ENCODE results near the gene ZDHHC11B.
"Not testable (repeated sequence)": the region's sequence is repeated elsewhere in the genome, so short reads cannot be mapped to it uniquely, and the experiment has no call there.

Gene ZDHHC11B

DNA sequence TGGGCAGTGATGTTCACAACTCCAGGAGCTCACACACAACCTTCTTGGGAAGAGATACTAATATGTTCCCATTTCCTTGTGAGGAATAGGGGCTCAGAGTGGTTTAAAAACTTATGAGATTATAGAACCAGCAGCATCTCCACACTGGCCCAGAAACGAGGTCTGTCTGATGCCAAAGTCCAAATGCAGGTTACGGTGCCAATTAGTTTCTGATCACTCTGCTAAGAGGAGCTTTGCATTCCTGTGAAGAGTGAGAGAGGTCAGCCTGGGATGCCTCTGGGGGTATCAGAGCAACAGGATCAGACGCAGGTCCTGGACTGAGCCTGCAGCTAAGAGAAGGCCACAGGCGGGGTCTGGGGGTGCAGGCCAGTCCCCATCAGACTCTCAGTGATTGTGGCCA, 61.2 kb downstream of the ZDHHC11B start:
- not testable (repeated sequence) for FAIRE-seq; DNase-seq (ENCODE audit: insufficient read length, low spot score)

DNA sequence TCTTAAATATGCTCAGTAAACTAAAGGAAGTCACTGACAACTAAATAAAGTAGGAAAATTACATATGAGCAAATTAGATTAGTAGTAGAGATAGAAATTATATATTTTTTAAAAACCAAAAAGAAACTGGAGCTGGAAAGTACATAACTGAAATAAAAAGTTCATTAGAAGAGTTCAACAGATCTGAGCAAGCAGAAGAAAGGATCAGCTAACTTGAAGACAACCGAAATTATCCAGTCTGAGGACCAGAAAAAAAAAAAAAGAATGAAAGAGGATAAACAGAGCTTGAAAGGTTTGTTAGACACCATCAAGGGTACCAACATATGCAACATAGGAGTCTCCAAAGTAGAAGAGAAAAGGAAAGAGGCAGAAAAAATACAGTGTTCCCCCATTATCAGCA, 65.2 kb downstream of the ZDHHC11B start:
- DNase-seq (ENCODE audit: insufficient read length, low spot score); FAIRE-seq: not testable (repeated sequence)

DNA sequence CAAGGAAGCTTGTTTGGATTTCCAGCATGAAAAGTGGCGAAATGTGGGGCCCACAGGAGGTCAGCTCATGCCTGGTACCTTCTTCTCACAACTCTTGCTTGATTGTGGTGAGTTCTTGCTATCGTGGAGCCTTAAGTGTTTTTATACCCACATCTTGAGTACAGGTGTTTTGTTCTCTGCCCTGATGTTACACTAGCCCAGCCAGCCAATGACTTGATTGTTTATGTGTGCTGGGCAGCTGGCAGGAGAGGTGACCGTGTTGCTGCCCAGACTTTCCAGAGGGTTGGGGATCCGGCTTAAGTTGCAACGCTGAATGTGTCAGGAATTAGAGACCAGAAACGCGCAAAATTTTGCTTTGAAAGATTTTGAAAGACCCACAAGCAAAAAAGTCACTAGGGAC, 67.4 kb downstream of the ZDHHC11B start:
- no peak for FAIRE-seq

GRCh38 chr5:716740-717139, 67.8 kb downstream of the ZDHHC11B start:
- not testable (repeated sequence) for FAIRE-seq; DNase-seq (ENCODE audit: insufficient read length, low spot score)

More for the DNA sequence above, 67.4 kb downstream of the ZDHHC11B start:
- no peak for DNase-seq (ENCODE audit: insufficient read length, low spot score)

- not testable (repeated sequence) for DNase-seq (ENCODE audit: insufficient read length, low spot score); FAIRE-seq
These were observed 68.9 kb downstream of the ZDHHC11B start for GRCh38 chr5:715636-716035.

GRCh38 chr5:714215-715118, 70.1 kb downstream of the ZDHHC11B start:
- FAIRE-seq: peak; percentile 51
- not testable (repeated sequence) for DNase-seq (ENCODE audit: insufficient read length, low spot score)

DNA sequence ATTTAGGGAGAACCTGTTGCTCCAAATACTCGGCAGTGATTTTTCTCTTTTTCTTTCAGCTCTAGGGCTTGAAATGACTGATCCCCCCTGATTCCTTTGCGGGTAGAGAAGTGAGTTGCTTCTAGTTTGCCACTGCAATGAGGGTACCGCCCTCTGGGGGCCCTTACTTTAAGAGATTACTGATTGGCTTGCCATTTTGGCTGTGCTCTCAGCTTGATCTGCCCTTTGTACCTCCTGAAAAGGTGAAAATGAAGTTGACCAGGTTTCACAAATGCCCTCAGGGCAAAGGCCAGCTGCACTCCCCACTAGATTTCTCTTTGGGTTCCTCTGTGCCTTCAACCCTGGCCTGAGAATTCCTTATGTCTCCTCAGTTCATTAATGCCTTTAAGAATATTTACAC, 70.8 kb downstream of the ZDHHC11B start:
- FAIRE-seq: not testable (repeated sequence)

GRCh38 chr5:708848-709517, 75.5 kb downstream of the ZDHHC11B start:
- DNase-seq (ENCODE audit: insufficient read length, low spot score); FAIRE-seq: not testable (repeated sequence)

More for the DNA sequence above, 70.8 kb downstream of the ZDHHC11B start:
- not testable (repeated sequence) for DNase-seq (ENCODE audit: insufficient read length, low spot score)

- not testable (repeated sequence) for DNase-seq (ENCODE audit: insufficient read length, low spot score); FAIRE-seq
These were observed 76.2 kb downstream of the ZDHHC11B start for GRCh38 chr5:708374-708773.

GRCh38 chr5:706127-706526, 78.4 kb downstream of the ZDHHC11B start:
- FAIRE-seq; DNase-seq (ENCODE audit: insufficient read length, low spot score): not testable (repeated sequence)

- DNase-seq (ENCODE audit: insufficient read length, low spot score): not testable (repeated sequence)
- FAIRE-seq: peak; percentile 98
These were observed 87.5 kb downstream of the ZDHHC11B start for GRCh38 chr5:696753-697702.

DNA sequence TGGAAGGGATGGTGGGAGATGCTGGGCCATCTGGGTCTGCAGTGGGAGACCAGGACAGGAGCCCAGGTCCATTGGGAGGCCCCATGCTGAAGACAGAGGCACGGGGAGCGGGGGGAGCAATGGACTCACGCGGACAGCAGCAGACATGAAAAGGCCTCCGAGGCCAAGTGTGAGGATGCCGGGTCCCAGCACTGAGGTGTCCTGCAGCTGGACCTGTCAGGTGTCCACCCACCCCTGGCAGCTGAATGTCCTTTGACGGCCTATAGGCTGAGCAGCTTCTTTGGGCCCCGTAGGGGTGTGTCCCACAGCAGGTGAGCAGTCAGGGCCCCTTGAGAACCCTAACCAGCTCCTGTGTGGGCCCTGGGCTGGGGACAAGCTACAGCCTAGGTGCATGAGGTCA, 88.3 kb downstream of the ZDHHC11B start:
- not testable (repeated sequence) for DNase-seq (ENCODE audit: insufficient read length, low spot score); FAIRE-seq

GRCh38 chr5:695475-695874, 89.1 kb downstream of the ZDHHC11B start:
- not testable (repeated sequence) for DNase-seq (ENCODE audit: insufficient read length, low spot score); FAIRE-seq

DNA sequence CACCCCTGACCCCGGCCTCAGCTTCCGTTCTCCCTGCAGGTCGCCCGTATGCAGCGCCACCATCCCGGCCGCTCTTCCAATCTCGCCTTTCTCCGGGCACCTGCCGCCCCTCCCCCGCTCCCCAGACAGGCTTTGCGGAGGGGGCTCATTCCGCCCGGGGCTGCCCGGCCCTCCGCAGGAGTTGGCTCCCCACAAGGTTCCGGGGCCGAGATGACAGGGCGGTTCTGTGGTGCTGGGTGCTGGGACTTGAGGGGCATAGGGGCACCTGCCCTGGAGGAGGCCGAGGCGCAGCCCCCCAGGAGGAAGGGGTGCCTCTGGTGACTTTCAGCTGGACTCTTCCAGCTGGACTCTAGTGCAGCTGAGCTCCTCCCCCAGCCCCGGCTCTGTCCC, 90.5 kb downstream of the ZDHHC11B start:
- DNase-seq (ENCODE audit: insufficient read length, low spot score); FAIRE-seq: not testable (repeated sequence)

- peak; percentile 80 for FAIRE-seq
- peak; percentile 84 for DNase-seq (ENCODE audit: insufficient read length, low spot score)
These were observed 91.1 kb downstream of the ZDHHC11B start, which contains the start of gene TPPP for GRCh38 chr5:693271-694041. Gene TPPP, minus strand, starts transcription at chr5:693352. Its CDS starts 15,292 bp downstream, at chr5:678060.

- DNase-seq (ENCODE audit: insufficient read length, low spot score); FAIRE-seq: not testable (repeated sequence)
These were observed 91.9 kb downstream of the ZDHHC11B start for GRCh38 chr5:692529-693041.

DNA sequence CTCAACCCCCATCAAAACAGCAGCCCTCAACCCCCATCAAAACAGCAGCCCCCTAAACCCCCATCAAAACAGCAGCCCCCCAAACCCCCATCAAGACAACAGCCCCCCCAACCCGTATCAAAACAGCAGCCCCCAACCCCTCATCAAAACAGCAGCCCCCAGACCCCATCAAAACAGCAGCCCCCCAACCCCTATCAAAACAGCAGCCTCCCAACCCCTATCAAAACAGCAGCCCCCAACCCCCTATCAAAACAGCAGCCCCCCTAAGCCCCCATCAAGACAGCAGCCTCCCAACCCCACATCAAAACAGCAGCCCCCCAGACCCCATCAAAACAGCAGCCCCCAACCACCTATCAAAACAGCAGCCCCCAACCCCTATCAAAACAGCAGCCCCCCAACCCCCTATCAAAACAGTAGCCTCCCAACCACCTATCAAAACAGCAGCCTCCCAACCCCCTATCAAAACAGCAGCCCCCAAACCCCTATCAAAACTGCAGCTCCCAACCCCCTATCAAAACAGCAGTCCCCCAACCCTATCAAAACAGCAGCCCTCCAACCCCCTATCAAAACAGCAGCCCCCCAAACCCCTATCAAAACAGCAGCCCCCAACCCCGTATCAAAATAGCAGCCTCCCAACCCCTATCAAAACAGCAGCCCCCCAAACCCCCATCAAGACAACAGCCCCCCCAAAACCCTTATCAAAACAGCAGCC, 92.6 kb downstream of the ZDHHC11B start:
- FAIRE-seq (no peak), DNase-seq (ENCODE audit: insufficient read length, low spot score) (no peak)

- peak; percentile 92 for FAIRE-seq
- DNase-seq (ENCODE audit: insufficient read length, low spot score): not testable (repeated sequence)
These were observed 93.5 kb downstream of the ZDHHC11B start for GRCh38 chr5:691049-691448.
